M059J (cell line): ENCODE measurements around the gene RGL3. TPM values are rescaled to one million over a fixed set of nuclear protein-coding genes. Genes with fewer than 3 reads are reported as not detected.
"Not testable (repeated sequence)": the region's sequence is repeated elsewhere in the genome, so short reads cannot be mapped to it uniquely, and the experiment has no call there.

Experiments used
- DNase-seq: peaks from one replicate; pipeline ENCODE4 v3.0.0-alpha.2; 2012; ENCODE audit warnings: low read depth
- total RNA-seq: library from RNA; depleted of rRNA; stranded (reverse); fragments of >200 nt; shearing (Covaris generic); gene quantifications from 2 replicates; pipeline ENCODE4 v1.2.3, GENCODE V29; 2014

Gene RGL3
- total RNA-seq, 1 experiment from 2014 or later, result 3.7 TPM

DNA sequence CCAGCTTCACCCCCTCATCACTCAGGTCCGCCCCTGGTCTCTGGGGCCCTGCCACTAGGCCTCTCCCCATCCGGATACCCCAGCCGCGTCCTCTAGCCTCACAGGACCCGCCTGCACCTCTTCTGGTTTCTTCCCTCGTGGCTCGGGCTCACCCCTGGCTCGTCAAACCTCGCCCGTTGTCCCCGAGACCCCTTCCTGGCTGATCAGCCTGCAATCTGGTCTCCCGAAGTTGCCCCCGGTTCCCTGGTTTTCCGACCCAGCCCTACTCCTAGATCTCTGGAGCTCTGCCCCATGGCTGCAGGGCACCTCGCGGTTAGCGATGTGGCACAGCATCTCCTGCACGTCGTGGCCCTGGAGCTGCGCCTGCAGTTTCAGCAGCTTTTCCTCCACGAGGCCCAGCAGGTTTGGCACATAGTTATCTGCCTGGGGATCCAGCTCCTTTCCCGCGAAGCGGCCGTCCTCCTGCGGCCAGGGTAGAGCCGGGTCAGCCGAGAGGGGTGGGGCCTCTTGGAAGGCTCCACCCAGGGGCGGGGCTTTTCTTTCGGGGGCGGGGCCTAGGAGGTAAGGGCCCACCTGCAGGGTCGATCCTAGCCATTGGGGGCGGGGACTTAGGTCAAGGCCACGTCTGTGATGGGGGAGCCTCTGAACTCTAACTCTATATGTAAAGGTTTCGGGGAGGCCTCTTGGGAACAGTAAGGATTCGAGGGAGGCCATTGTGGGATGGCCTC is 2.4 kb upstream of the RGL3 start:
- DNase-seq, result peak; percentile 20

DNA sequence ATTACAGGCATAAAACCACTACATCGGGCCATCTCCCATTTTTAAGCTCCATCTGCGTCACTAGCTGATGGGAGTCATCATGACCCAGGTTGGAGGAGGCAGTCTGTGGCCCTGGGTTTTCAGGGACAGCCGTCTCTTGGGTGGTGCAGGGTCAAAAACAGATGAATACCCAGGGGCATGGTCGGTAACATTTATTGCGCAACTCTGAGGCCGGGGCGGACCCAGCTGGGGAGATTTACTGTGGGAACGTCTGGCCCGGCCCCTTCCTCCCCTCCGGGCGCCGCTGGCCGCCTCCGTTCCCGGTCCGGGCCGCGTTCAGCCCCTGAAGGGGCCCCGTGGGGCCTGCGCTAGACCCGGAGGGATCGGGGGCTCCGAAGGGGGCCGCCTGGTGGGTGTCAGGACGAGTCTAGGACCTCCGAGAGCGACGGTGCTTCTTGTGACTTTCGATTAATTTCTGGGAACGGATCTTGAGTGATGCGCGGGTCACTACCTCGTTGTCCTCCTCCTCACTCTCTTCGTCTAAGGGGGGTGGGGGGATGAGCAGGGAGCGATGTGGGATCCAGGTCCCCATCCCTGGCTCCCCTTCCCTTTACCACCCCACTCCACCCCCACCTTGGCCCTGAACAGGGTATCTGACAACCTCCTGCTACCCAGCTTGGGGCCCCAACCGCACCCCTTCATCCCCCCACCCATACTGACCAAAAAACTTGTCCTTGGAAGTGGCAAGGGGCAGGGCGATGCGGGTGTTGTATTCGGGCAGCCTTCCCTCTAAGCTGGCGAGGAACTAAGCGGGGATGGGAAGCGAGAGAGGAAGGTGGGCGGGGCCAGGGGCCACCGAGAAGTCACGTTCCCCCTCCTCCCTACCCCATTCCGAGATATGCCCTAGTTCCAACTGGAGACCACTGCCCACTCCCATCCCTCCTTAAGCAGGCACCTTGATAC is 1.6 kb upstream of the RGL3 start:
- peak; percentile 51 for DNase-seq

- DNase-seq, result no peak
Observed at GRCh38 chr19:11418094-11418548, 993 bp downstream of the RGL3 start.

GRCh38 chr19:11416346-11417052 is 2.6 kb downstream of the RGL3 start:
- no peak for DNase-seq

GRCh38 chr19:11414544-11414943 is 4.6 kb downstream of the RGL3 start:
- DNase-seq, result no peak

GRCh38 chr19:11410682-11411081 is 8.4 kb downstream of the RGL3 start:
- peak; percentile 82 for DNase-seq

- no peak for DNase-seq
Observed at GRCh38 chr19:11408591-11408990, 10.5 kb downstream of the RGL3 start.

DNA sequence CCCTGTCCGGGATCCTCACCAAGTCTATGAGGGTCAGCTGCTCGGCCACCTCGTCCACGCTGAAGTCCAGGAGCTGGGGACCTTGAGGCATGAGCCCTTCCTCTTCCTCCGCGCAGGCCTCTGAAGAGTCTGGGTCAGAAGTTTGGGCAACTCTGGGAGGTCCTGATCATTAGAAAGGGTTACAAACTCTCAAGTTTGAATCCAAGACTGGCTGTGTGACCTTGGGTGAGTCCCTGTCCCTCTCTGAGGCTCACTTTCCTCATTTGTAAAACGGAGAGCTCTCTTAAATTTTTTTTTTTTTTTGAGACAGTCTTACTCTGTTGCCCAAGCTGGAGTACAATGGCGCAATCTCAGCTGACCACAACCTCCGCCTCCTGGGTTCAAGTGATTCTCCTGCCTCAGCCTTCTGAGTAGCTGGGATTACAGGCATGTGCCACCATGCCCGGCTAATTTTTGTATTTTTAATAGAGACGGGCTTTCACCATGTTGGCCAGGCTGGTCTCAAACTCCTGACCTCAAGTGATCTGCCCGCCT is 12.3 kb downstream of the RGL3 start:
- not testable (repeated sequence) for DNase-seq

- DNase-seq, result no peak
Observed at GRCh38 chr19:11405846-11406643, 13.1 kb downstream of the RGL3 start.

- no peak for DNase-seq
Observed at GRCh38 chr19:11404588-11405222, 14.4 kb downstream of the RGL3 start.

DNA sequence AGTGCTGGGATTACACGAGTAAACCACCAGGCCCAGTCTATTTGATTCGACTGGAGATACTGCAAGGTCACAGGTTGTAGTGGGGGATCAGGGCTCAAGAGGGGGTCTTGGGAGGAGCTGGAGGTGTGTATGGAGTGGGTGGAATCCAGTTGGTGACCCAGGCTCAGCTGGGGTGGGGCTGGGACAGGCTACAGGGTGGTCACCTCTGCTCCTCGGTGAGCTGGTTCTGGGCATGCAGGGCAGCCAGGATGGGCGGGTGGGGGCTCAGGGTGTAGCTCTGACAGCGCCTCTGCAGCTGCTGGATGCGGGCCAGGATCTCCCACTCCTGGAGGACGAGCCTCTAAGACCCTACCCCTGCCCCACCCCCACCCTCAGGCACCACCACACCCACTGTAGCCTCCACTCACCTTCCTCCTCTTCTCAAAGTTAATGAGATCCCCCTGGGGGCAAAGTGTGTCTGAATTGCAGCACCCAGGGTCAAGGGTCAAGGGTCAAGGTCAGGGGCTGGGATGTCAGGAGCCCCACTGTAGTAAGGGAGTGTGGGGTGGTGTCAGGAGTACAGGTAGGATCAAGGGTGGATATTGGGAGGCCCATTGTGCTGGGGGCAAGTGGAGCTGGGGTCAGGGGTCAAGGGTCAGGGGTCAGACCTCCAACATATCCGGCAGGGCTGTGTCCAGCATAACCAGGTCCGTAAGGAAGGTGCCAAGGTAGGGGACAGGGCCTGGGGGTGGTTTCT is 17.1 kb downstream of the RGL3 start:
- no peak for DNase-seq

DNA sequence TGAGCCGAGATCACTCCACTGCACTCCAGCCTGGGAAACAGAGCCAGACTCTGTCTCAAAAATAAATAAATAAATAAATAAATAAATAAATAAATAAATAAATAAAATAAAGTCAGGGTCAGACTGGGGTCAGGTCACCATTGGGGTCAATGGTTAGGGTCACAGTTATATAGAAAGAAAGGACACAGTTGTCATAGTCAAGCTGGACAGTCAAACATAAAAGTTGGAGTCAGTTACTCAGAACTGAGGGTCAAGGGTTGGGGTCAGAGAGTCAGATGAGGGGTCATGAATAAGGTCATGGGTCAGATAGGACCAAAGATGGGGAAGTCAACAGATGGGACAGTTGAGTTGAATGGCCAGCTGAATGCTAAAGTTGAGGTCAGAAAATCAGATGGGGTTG is 18.3 kb downstream of the RGL3 start:
- no peak for DNase-seq

DNA sequence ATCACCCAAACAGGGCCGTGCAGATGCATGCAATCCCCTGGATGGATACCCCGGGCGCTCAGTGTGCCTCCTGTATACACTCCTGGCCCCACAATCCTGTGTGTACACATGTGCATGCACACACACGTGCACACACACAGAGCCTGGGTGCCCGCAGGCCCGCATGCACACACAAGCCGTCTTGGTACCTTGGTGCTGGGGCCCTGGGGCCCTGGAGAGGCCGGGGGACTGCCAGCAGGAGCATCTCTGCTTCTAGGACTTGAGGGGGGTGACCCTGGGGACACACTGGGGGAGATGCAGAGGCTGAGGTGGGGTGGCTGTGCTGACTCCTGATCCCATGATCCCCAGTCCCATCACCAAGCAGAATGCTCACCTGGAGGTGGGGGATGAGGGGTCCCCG is 19.4 kb downstream of the RGL3 start:
- DNase-seq, result no peak

GRCh38 chr19:11397089-11397610 is 22.0 kb downstream of the RGL3 start:
- no peak for DNase-seq

DNA sequence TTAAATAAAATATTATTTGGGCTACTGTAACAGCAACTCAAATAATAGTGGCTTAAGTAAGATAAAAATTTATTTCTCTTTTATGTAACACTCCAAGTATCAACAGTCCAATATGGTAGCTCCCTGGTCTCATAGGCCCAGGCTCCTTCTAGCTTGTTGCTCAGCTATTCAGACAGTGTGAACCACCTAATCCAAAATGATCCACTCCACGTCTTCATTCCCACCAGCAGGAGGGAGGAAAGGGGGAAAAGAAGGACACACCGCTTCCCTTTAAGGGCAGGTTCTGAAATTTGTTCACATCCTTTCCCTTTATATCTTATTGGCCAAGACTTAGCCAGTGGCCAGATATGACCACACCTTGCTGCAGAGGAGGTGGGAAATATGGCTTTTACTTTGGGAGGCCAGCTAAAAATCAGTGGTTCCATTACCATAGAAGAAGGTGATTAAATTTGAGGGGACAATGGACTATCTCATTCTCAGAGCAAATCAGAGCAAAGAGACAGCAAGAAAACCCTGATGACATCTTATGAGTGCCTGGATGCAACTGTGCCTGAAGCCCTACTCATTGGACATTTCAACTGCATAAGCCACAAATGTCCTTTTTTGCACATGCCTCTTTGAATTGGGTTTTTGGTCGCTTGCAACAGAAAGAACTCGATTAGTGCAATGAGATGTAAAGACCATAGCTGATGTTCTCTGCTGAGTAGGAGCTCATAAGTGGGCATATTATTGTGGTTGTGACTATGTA is 28.0 kb downstream of the RGL3 start:
- no peak for DNase-seq

- no peak for DNase-seq
Observed at GRCh38 chr19:11390359-11390758, 28.8 kb downstream of the RGL3 start.

DNA sequence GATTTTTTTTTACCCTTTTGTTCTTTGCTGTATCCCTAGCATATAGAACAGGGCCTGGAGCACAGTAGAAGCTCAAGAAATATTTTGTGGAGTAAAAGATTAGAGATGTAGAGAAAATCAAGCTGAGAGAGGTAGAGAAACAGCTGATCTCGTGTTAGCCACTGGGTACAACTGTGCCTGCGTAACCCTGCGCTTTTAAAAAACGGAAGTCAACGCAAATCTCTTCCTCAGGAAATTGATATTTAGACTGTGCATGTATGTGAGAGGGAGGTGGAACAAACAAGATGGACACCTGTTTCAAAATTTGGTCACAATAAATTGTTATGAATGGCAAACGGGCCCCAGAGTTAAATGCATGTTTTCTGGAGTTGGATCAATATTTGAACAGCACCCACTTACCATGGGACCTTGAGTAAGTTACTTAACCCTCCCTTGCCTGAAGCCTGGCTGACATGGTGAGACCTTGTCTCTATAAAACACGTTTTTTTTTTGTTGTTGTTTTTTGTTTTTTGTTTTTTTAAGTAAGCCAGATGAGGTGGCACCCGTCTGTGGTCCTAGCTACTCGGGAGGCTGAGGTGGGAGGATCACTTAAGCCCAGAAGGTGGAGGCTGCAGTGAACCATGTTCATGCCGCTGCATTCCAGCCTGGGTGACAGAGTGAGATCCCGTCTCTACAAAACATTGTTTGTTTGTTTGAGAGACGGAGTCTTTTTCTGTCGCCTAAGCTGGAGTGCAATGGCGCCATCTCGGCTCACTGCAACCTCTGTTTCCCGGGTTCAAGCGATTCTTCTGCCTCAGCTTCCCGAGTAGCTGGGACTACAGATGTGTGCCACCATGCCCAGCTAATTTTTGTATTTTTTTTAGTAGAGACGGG is 31.7 kb downstream of the RGL3 start:
- no peak for DNase-seq

- no peak for DNase-seq
Observed at GRCh38 chr19:11384778-11385129, 34.4 kb downstream of the RGL3 start.
